HepG2 (cell line): ENCODE results near the gene TM4SF1. TPM values are rescaled to one million over a fixed set of nuclear protein-coding genes. Genes with fewer than 3 reads are reported as not detected.

Experiments
- CBX2 ChIP-seq, 2 experiments: fragments of 200-600 bp in 1 of 2; sonication (generic); formaldehyde crosslinking in 1 of 2; IDR thresholded peaks; 2 replicates each; pipeline versions ENCODE4 v1.7.0 to v1.8.1; 2018 to 2022; ENCODE audit warnings: low read depth in 2 of 2, low read length in 1 of 2, mild to moderate bottlenecking in 1 of 2, missing genetic modification reagents in 1 of 2
- DMAP1 ChIP-seq: IDR thresholded peaks from 2 replicates; pipeline ENCODE4 v1.6.1; 2016
- HOMEZ ChIP-seq: IDR thresholded peaks from 2 replicates; pipeline ENCODE4 v1.6.1; 2016; ENCODE audit warnings: low read depth
- KDM2A ChIP-seq: sonication (generic); formaldehyde crosslinking; IDR thresholded peaks from 2 replicates; pipeline ENCODE4 v1.4.0; 2020; ENCODE audit warnings: low read depth, missing genetic modification reagents, borderline replicate concordance
- PHF21A ChIP-seq: sonication (generic); formaldehyde crosslinking; IDR thresholded peaks from 2 replicates; pipeline ENCODE4 v1.5.0; 2020; ENCODE audit warnings: mild to moderate bottlenecking, missing genetic modification reagents
- RAD21 ChIP-seq: fragments of 450-650 bp; formaldehyde crosslinking; IDR thresholded peaks from 2 replicates; pipeline ENCODE4 v1.5.0; 2020; ENCODE audit warnings: mild to moderate bottlenecking
- SCMH1 ChIP-seq: sonication (generic); formaldehyde crosslinking; IDR thresholded peaks from 2 replicates; pipeline ENCODE4 v1.9.0; 2021; ENCODE audit warnings: missing genetic modification reagents, mild to moderate bottlenecking, borderline replicate concordance
- TAF1 ChIP-seq: sonication (generic); formaldehyde crosslinking; IDR thresholded peaks from 2 replicates; pipeline ENCODE4 v1.4.0; 2020; ENCODE audit warnings: missing genetic modification reagents
- ZBTB40 ChIP-seq, 2 experiments: fragments of 450-650 bp in 1 of 2; sonication (generic) in 1 of 2; formaldehyde crosslinking in 1 of 2; IDR thresholded peaks; 2 replicates each; pipeline versions ENCODE4 v1.6.1 to v1.8.0; 2016 to 2022; ENCODE audit warnings: antibody characterized with exemption in 1 of 2, mild to moderate bottlenecking in 1 of 2, missing genetic modification reagents in 1 of 2
- ZBTB49 ChIP-seq: sonication (generic); formaldehyde crosslinking; IDR thresholded peaks from 2 replicates; pipeline ENCODE4 v1.4.0; 2020; ENCODE audit warnings: missing genetic modification reagents, borderline replicate concordance
- ZFP37 ChIP-seq: sonication (generic); formaldehyde crosslinking; IDR thresholded peaks from 2 replicates; pipeline ENCODE4 v1.4.0; 2020; ENCODE audit warnings: missing genetic modification reagents, borderline replicate concordance
- ZNF574 ChIP-seq: sonication (generic); formaldehyde crosslinking; IDR thresholded peaks from 2 replicates; pipeline ENCODE4 v1.4.0; 2020; ENCODE audit warnings: missing genetic modification reagents
- ZNF614 ChIP-seq: IDR thresholded peaks from 2 replicates; pipeline ENCODE4 v1.6.1; 2018; ENCODE audit warnings: missing biosample characterization, missing genetic modification reagents, inconsistent platforms, borderline replicate concordance
- polyA plus RNA-seq, 8 experiments: library from polyadenylated mRNA; depleted of rRNA in 3 of 8; stranded (reverse) in 7 of 8; unstranded in 1 of 8; fragments of >200 nt; fragmentation: Illumina TruSeq in 4 of 8; extraction: Trizol in 4 of 8; gene quantifications; 2 replicates each; pipeline versions ENCODE4 v1.2.1 to v1.2.3, GENCODE V29; 2011 to 2016; ENCODE audit warnings: low read depth in 4 of 8, missing spikeins in 1 of 8, mixed read lengths in 1 of 8; ENCODE audit not compliant: insufficient read depth in 1 of 8
- total RNA-seq, 5 experiments: library from RNA; depleted of rRNA; stranded (reverse); fragments of >200 nt; fragmentation: Illumina TruSeq; extraction: Trizol; gene quantifications; 2 replicates each; pipeline ENCODE4 v1.2.3, GENCODE V29; 2016; ENCODE audit warnings: low read depth in 1 of 5

Gene TM4SF1
- total and polyA plus RNA-seq, 2 of the 13 experiments (the other 11 are each of a cell fraction or from before 2014, with no cell fraction given), result 431 to 1,359 TPM

GRCh38 chr3:149352556-149352955 is 24.9 kb downstream of the TM4SF1 start (continued):
- no peak for TF ChIP-seq TAF1
- 0 out of 2 replicates have a peak, but pooled peaks have one; percentile 37 for TF ChIP-seq DMAP1
- TF ChIP-seq HOMEZ (CRISPR knock-in tag), result peak; percentile 61; the same call in 1 of the 2 replicates
- TF ChIP-seq PHF21A (CRISPR knock-in tag), result no peak
- TF ChIP-seq RAD21 (CRISPR knock-in tag), result peak; percentile 92
- TF ChIP-seq KDM2A, result 0 out of 2 replicates have a peak, but pooled peaks have one; percentile 14
- TF ChIP-seq ZFP37 (CRISPR knock-in tag), result no peak
- no peak for TF ChIP-seq ZBTB40 (IDR thresholded peaks at IDR 0.05)
- TF ChIP-seq ZBTB40 (CRISPR knock-in tag; IDR thresholded peaks at IDR 0.05), result no peak
- TF ChIP-seq ZNF574 (CRISPR knock-in tag), result peak; percentile 57; the same call in 1 of the 2 replicates
- TF ChIP-seq ZNF614 (CRISPR knock-in tag), result peak; percentile 52; the same call in 1 of the 2 replicates
- TF ChIP-seq ZBTB49, result no peak
- no peak for TF ChIP-seq CBX2 (IDR thresholded peaks at IDR 0.05; ENCODE audit: low read depth, low read length)
- no peak for TF ChIP-seq CBX2 (CRISPR knock-in tag; IDR thresholded peaks at IDR 0.05; ENCODE audit: low read depth)
- no peak for TF ChIP-seq SCMH1 (CRISPR knock-in tag)
